GM12892 (cell line): ENCODE data around the gene CDH22.

Experiments used
- POLR2A ChIP-seq: IDR thresholded peaks from 2 replicates; pipeline ENCODE4 v1.6.1; 2011; ENCODE audit warnings: low read depth, low read length, control low read depth
- POLR2AphosphoS5 ChIP-seq: IDR thresholded peaks from 2 replicates; pipeline ENCODE4 v1.6.1; 2011; ENCODE audit warnings: low read depth, low read length, control low read depth

DNA sequence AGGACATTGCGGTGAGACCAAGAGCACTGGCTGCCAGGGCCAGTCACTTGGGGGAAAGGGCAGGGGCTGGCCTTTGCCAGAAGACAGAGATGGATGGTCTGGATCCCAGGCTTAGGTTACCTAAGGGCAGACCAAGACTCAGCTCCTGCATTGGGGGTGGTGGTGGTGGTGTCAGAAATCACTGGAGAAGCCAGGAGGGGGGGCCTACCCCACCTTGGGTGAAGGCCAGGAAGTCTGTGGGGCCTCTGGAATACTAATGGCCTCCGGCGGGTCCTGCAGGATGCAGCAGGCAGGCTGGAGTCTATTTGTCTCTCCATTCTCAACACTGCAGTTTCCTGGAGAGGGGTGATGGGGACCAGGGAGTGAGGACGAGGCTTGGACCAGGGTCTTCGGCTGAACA is 157.4 kb downstream of the CDH22 start:
- no peak for TF ChIP-seq POLR2A
- no peak for TF ChIP-seq POLR2AphosphoS5
